HEK293 (cell line): ENCODE results near the gene CD19.

Experiments
- CTCF ChIA-PET: fragments of 350-600 bp; formaldehyde crosslinking; extraction: SDS; loops from one replicate; lab custom pipeline; 2021; ENCODE audit warnings: antibody characterized with exemption; lab: Yijun Ruan, JAX
- POLR2A ChIA-PET: fragments of 300-600 bp; formaldehyde crosslinking; extraction: SDS; loops from one replicate; lab custom pipeline; 2020; ENCODE audit warnings: antibody characterized with exemption, inconsistent platforms; lab: Yijun Ruan, JAX
- H3K27ac ChIP-seq: fragments of 200-500 bp; sonication (Bioruptor generic); 2 replicates; pipeline ENCODE4 v1.5.1; 2014; ENCODE audit warnings: low read depth, low read length, control low read depth, inconsistent platforms; ENCODE audit errors: extremely low read depth
- H3K36me3 ChIP-seq, 2 experiments: fragments of 200-500 bp in 1 of 2; sonication (Bioruptor generic) in 1 of 2; 1 replicate in 1 of 2; 2 replicates in 1 of 2; pipeline ENCODE4 v1.5.1; 2014 to 2017; ENCODE audit warnings: inconsistent platforms in 2 of 2, low read length in 2 of 2; ENCODE audit not compliant: control insufficient read depth in 2 of 2, insufficient read depth in 1 of 2
- H3K4me1 ChIP-seq: fragments of 200-500 bp; sonication (Bioruptor generic); 2 replicates; pipeline ENCODE4 v1.5.1; 2014; ENCODE audit warnings: mild to moderate bottlenecking, low read length, inconsistent platforms; ENCODE audit not compliant: control insufficient read depth, insufficient read depth
- H3K4me3 ChIP-seq: 2 replicates; pipeline ENCODE4 v1.5.1; 2011; ENCODE audit warnings: low read depth, mild to moderate bottlenecking, control low read depth, low read length, moderate library complexity
- H3K9me3 ChIP-seq: fragments of 200-500 bp; sonication (Bioruptor generic); 2 replicates; pipeline ENCODE4 v1.5.1; 2014; ENCODE audit warnings: low read depth, low read length, inconsistent platforms; ENCODE audit not compliant: control insufficient read depth, insufficient read depth
- BCL6B ChIP-seq: fragments of 450-650 bp; formaldehyde crosslinking; IDR thresholded peaks from 2 replicates; pipeline ENCODE4 v1.5.1; 2017; ENCODE audit warnings: missing biosample characterization, missing genetic modification characterization
- KLF10 ChIP-seq: fragments of 450-650 bp; IDR thresholded peaks from 2 replicates; pipeline ENCODE4 v1.5.1; 2018; ENCODE audit warnings: missing biosample characterization, mild to moderate bottlenecking, missing genetic modification characterization
- KLF16 ChIP-seq: fragments of 450-650 bp; formaldehyde crosslinking; IDR thresholded peaks from 2 replicates; pipeline ENCODE4 v1.5.1; 2017; ENCODE audit warnings: missing biosample characterization, missing genetic modification characterization
- PBX3 ChIP-seq: sonication (generic); formaldehyde crosslinking; IDR thresholded peaks from 2 replicates; pipeline ENCODE4 v1.8.1; 2022; ENCODE audit warnings: mild to moderate bottlenecking, moderate library complexity, missing genetic modification reagents
- ZBTB17 ChIP-seq: fragments of 450-650 bp; formaldehyde crosslinking; IDR thresholded peaks from 2 replicates; pipeline ENCODE4 v1.5.1; 2016; ENCODE audit warnings: missing biosample characterization, missing genetic modification characterization
- ZBTB20 ChIP-seq: fragments of 450-650 bp; formaldehyde crosslinking; IDR thresholded peaks from 2 replicates; pipeline ENCODE4 v1.5.1; 2016; ENCODE audit warnings: missing biosample characterization, missing genetic modification characterization
- ZBTB49 ChIP-seq: fragments of 450-650 bp; formaldehyde crosslinking; IDR thresholded peaks from 2 replicates; pipeline ENCODE4 v1.5.1; 2016; ENCODE audit warnings: missing biosample characterization, missing genetic modification characterization, low read depth
- ZFHX2 ChIP-seq: fragments of 450-650 bp; formaldehyde crosslinking; conservative IDR thresholded peaks from 2 replicates; pipeline ENCODE4 v1.5.1; 2016; ENCODE audit warnings: missing biosample characterization, missing genetic modification characterization
- ZFP3 ChIP-seq: fragments of 450-650 bp; formaldehyde crosslinking; IDR thresholded peaks from 2 replicates; pipeline ENCODE4 v1.5.1; 2016; ENCODE audit warnings: low read depth, missing biosample characterization, missing genetic modification characterization
- ZFP41 ChIP-seq: fragments of 450-650 bp; formaldehyde crosslinking; IDR thresholded peaks from 2 replicates; pipeline ENCODE4 v1.5.1; 2016; ENCODE audit warnings: missing biosample characterization, missing genetic modification characterization, borderline replicate concordance
- ZNF121 ChIP-seq: fragments of 450-650 bp; formaldehyde crosslinking; IDR thresholded peaks from 2 replicates; pipeline ENCODE4 v1.5.1; 2016; ENCODE audit warnings: missing biosample characterization, missing genetic modification characterization
- ZNF133 ChIP-seq: fragments of 450-650 bp; formaldehyde crosslinking; IDR thresholded peaks from 2 replicates; pipeline ENCODE4 v1.5.1; 2016; ENCODE audit warnings: missing biosample characterization, missing genetic modification characterization
- ZNF138 ChIP-seq: fragments of 450-650 bp; formaldehyde crosslinking; IDR thresholded peaks from 2 replicates; pipeline ENCODE4 v1.5.1; 2016; ENCODE audit warnings: missing biosample characterization, missing genetic modification characterization, borderline replicate concordance
- ZNF175 ChIP-seq: fragments of 450-650 bp; formaldehyde crosslinking; IDR thresholded peaks from 2 replicates; pipeline ENCODE4 v1.5.1; 2016; ENCODE audit warnings: missing biosample characterization, missing genetic modification characterization
- ZNF19 ChIP-seq: fragments of 450-650 bp; formaldehyde crosslinking; IDR thresholded peaks from 2 replicates; pipeline ENCODE4; 2016; ENCODE audit warnings: missing biosample characterization, missing genetic modification characterization, low read depth
- ZNF214 ChIP-seq: fragments of 450-650 bp; formaldehyde crosslinking; IDR thresholded peaks from 2 replicates; pipeline ENCODE4 v1.5.1; 2017; ENCODE audit warnings: missing biosample characterization, mild to moderate bottlenecking, missing genetic modification characterization, borderline replicate concordance
- ZNF248 ChIP-seq: fragments of 450-650 bp; formaldehyde crosslinking; IDR thresholded peaks from 2 replicates; pipeline ENCODE4 v1.5.1; 2017; ENCODE audit warnings: missing biosample characterization, missing genetic modification characterization
- ZNF335 ChIP-seq: fragments of 450-650 bp; formaldehyde crosslinking; conservative IDR thresholded peaks from 2 replicates; pipeline ENCODE4 v1.5.1; 2016; ENCODE audit warnings: missing biosample characterization, missing genetic modification characterization
- ZNF350 ChIP-seq: fragments of 450-650 bp; formaldehyde crosslinking; IDR thresholded peaks from 2 replicates; pipeline ENCODE4 v1.5.0; 2017; ENCODE audit warnings: missing biosample characterization, mild to moderate bottlenecking, missing genetic modification characterization
- ZNF529 ChIP-seq: fragments of 450-650 bp; formaldehyde crosslinking; IDR thresholded peaks from 2 replicates; pipeline ENCODE4 v1.5.1; 2017; ENCODE audit warnings: missing genetic modification characterization, missing biosample characterization; ENCODE audit not compliant: insufficient replicate concordance
- ZNF600 ChIP-seq: fragments of 450-650 bp; formaldehyde crosslinking; IDR thresholded peaks from 2 replicates; pipeline ENCODE4 v1.5.1; 2016; ENCODE audit warnings: missing biosample characterization, missing genetic modification characterization
- ZNF670 ChIP-seq: fragments of 450-650 bp; formaldehyde crosslinking; IDR thresholded peaks from 2 replicates; pipeline ENCODE4 v1.5.1; 2016; ENCODE audit warnings: missing biosample characterization, missing genetic modification characterization, low read depth
- ZNF677 ChIP-seq: fragments of 450-650 bp; IDR thresholded peaks from 2 replicates; pipeline ENCODE4 v1.5.0; 2018; ENCODE audit warnings: missing biosample characterization, mild to moderate bottlenecking, missing genetic modification characterization, moderate library complexity
- ZNF692 ChIP-seq: fragments of 450-650 bp; formaldehyde crosslinking; IDR thresholded peaks from 2 replicates; pipeline ENCODE4 v1.5.1; 2016; ENCODE audit warnings: missing biosample characterization, missing genetic modification characterization
- TF ChIP-seq, protein P1 (sequence below): fragments of 450-650 bp; formaldehyde crosslinking; IDR thresholded peaks from 2 replicates; pipeline ENCODE4; 2016; ENCODE audit warnings: missing biosample characterization, missing genetic modification characterization
- TF ChIP-seq, protein P2 (sequence below): fragments of 450-650 bp; formaldehyde crosslinking; IDR thresholded peaks from 2 replicates; pipeline ENCODE4 v1.5.1; 2016; ENCODE audit warnings: missing biosample characterization, missing genetic modification characterization
- TF ChIP-seq, protein P3 (sequence below): fragments of 450-650 bp; formaldehyde crosslinking; IDR thresholded peaks from 2 replicates; pipeline ENCODE4 v1.5.1; 2017; ENCODE audit warnings: missing biosample characterization, missing genetic modification characterization

The CD19 gene

GRCh38 chr16:28964072-28964471 is 32.3 kb downstream of the CD19 start:
- H3K9me3 ChIP-seq = no peaks in the 10 kb centered on the region
- H3K4me1 ChIP-seq = no peaks in the 10 kb centered on the region
- peaks cover 14 to 52% of the 10 kb centered on the region in 2 experiments; a peak in 2 of 3 replicates for H3K36me3 ChIP-seq
- H3K27ac ChIP-seq = no peak overlapping the region
- H3K4me3 ChIP-seq = no peak overlapping the region
- ChIA-PET CTCF (no interaction called here), POLR2A (interaction anchor here (0.9 kb wide), 1 partner anchor 14 kb away, joined by 3 read pairs; no protein-coding TSS in a partner anchor)
- TF ChIP-seq ZBTB17 (tag by site-specific recombination) (no peak), ZBTB49 (tag by site-specific recombination) (no peak), ZNF670 (tag by site-specific recombination) (no peak), ZNF335 (no peak), ZNF133 (no peak), ZBTB20 (tag by site-specific recombination) (no peak), ZNF529 (tag by site-specific recombination) (no peak), ZNF600 (tag by site-specific recombination) (no peak), ZNF214 (no peak), ZNF677 (tag by site-specific recombination) (no peak), ZNF19 (tag by site-specific recombination) (no peak), ZFP3 (no peak), KLF16 (tag by site-specific recombination) (no peak), ZFP41 (tag by site-specific recombination) (no peak)
- TF ChIP-seq, protein P1, sequence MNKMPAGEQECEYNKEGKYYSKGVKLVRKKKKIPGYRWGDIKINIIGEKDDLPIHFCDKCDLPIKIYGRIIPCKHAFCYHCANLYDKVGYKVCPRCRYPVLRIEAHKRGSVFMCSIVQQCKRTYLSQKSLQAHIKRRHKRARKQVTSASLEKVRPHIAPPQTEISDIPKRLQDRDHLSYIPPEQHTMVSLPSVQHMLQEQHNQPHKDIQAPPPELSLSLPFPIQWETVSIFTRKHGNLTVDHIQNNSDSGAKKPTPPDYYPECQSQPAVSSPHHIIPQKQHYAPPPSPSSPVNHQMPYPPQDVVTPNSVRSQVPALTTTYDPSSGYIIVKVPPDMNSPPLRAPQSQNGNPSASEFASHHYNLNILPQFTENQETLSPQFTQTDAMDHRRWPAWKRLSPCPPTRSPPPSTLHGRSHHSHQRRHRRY = no peak
- TF ChIP-seq, protein P2, sequence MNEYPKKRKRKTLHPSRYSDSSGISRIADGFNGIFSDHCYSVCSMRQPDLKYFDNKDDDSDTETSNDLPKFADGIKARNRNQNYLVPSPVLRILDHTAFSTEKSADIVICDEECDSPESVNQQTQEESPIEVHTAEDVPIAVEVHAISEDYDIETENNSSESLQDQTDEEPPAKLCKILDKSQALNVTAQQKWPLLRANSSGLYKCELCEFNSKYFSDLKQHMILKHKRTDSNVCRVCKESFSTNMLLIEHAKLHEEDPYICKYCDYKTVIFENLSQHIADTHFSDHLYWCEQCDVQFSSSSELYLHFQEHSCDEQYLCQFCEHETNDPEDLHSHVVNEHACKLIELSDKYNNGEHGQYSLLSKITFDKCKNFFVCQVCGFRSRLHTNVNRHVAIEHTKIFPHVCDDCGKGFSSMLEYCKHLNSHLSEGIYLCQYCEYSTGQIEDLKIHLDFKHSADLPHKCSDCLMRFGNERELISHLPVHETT (tag by site-specific recombination) = no peak
- TF ChIP-seq, all 188 proteins: peak for 0

GRCh38 chr16:28964496-28964895 is 32.7 kb downstream of the CD19 start:
- POLR2A ChIA-PET = interaction anchor here (0.9 kb wide), 1 partner anchor 14 kb away, joined by 3 read pairs; no protein-coding TSS in a partner anchor
- Histone ChIP-seq H3K9me3 (no peaks in the 10 kb centered on the region), H3K4me1 (no peaks in the 10 kb centered on the region), H3K27ac (no peak overlapping the region), H3K4me3 (no peak overlapping the region), H3K36me3 (peaks cover 11 to 47% of the 10 kb centered on the region in 2 experiments; a peak in 2 of 3 replicates)
- CTCF ChIA-PET = no interaction called here
- no peak for TF ChIP-seq ZNF248 (tag by site-specific recombination)
- TF ChIP-seq KLF10 = no peak
- TF ChIP-seq ZFHX2 = no peak
- TF ChIP-seq ZNF692 (tag by site-specific recombination) = no peak
- no peak for TF ChIP-seq BCL6B (tag by site-specific recombination)
- no peak for TF ChIP-seq ZNF350 (tag by site-specific recombination)
- no peak for TF ChIP-seq PBX3 (CRISPR knock-in tag)
- no peak for TF ChIP-seq ZNF175
- TF ChIP-seq, protein P3, sequence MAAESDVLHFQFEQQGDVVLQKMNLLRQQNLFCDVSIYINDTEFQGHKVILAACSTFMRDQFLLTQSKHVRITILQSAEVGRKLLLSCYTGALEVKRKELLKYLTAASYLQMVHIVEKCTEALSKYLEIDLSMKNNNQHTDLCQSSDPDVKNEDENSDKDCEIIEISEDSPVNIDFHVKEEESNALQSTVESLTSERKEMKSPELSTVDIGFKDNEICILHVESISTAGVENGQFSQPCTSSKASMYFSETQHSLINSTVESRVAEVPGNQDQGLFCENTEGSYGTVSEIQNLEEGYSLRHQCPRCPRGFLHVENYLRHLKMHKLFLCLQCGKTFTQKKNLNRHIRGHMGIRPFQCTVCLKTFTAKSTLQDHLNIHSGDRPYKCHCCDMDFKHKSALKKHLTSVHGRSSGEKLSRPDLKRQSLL = no peak
- TF ChIP-seq ZNF335 = no peak
- TF ChIP-seq ZNF121 (tag by site-specific recombination) = no peak
- TF ChIP-seq ZNF138 (tag by site-specific recombination) = no peak
